SK-N-SH (cell line): ENCODE results near the gene NR3C1. TPM values are rescaled to one million over a fixed set of nuclear protein-coding genes. Genes with fewer than 3 reads are reported as not detected.
"Not testable (repeated sequence)": the region's sequence is repeated elsewhere in the genome, so short reads cannot be mapped to it uniquely, and the experiment has no call there.

Source experiments
- CTCF ChIA-PET: fragments of 300-600, 350-600 bp; formaldehyde crosslinking; extraction: SDS; loops from one replicate; lab custom pipeline; 2021; lab: Yijun Ruan, JAX
- POLR2A ChIA-PET: fragments of 350-600 bp; sonication (Branson Sonifier 250); formaldehyde crosslinking; extraction: SDS; loops from one replicate; lab custom pipeline; 2020; ENCODE audit warnings: antibody characterized with exemption, inconsistent platforms; lab: Yijun Ruan, JAX
- DNase-seq: peaks from one replicate; pipeline ENCODE4 v3.0.0; 2012
- H2AFZ ChIP-seq: fragments of 200-600 bp; sonication (generic); 2 replicates; pipeline ENCODE4 v1.8.1; 2016; ENCODE audit warnings: antibody characterized with exemption, mild to moderate bottlenecking, low read depth
- H3F3A ChIP-seq: fragments of 200-600 bp; sonication (generic); replicated peaks from 2 replicates; pipeline ENCODE3; 2016; ENCODE audit warnings: antibody characterized with exemption, mild to moderate bottlenecking; ENCODE audit not compliant: insufficient read depth
- H3K27ac ChIP-seq, 2 experiments: fragments of 200-500 bp in 1 of 2; fragments of 200-600 bp in 1 of 2; sonication (Bioruptor generic) in 1 of 2; sonication (generic), shearing (Covaris generic) in 1 of 2; 2 replicates each; pipeline versions ENCODE4 v1.5.1 to v1.6.1; 2014 to 2016; ENCODE audit warnings: low read depth in 2 of 2, inconsistent platforms in 1 of 2, low read length in 1 of 2, mild to moderate bottlenecking in 1 of 2, mixed read lengths in 1 of 2
- H3K27me3 ChIP-seq: fragments of 200-600 bp; sonication (generic), shearing (Covaris generic); 2 replicates; pipeline ENCODE4 v1.6.1; 2016; ENCODE audit warnings: mixed run types; ENCODE audit not compliant: insufficient read depth
- H3K36me3 ChIP-seq, 2 experiments: fragments of 200-500 bp in 1 of 2; fragments of 200-600 bp in 1 of 2; sonication (Bioruptor generic) in 1 of 2; sonication (generic) in 1 of 2; replicated peaks in 1 of 2; 2 replicates each; pipeline versions ENCODE3 to v1.5.1; 2014 to 2016; ENCODE audit warnings: low read length in 1 of 2, mild to moderate bottlenecking in 1 of 2; ENCODE audit not compliant: insufficient read depth in 2 of 2, control insufficient read depth in 1 of 2
- H3K4me1 ChIP-seq, 2 experiments: fragments of 200-500 bp in 1 of 2; fragments of 200-600 bp in 1 of 2; sonication (Bioruptor generic) in 1 of 2; sonication (generic), shearing (Covaris generic) in 1 of 2; 2 replicates each; pipeline versions ENCODE4 v1.5.1 to v1.6.1; 2014 to 2016; ENCODE audit warnings: low read depth in 1 of 2, low read length in 1 of 2, mixed run types in 1 of 2; ENCODE audit not compliant: insufficient read depth in 2 of 2, control insufficient read depth in 1 of 2
- H3K4me2 ChIP-seq: fragments of 200-600 bp; sonication (generic), shearing (Covaris generic); 2 replicates; pipeline ENCODE4 v1.6.1; 2017; ENCODE audit warnings: mixed run types
- H3K4me3 ChIP-seq, 2 experiments: fragments of 200-500 bp in 1 of 2; fragments of 200-600 bp in 1 of 2; sonication (Bioruptor generic) in 1 of 2; sonication (generic), shearing (Covaris generic) in 1 of 2; 2 replicates each; pipeline versions ENCODE4 v1.5.1 to v1.8.1; 2014 to 2016; ENCODE audit warnings: low read depth in 2 of 2, inconsistent platforms in 1 of 2, low read length in 1 of 2, mild to moderate bottlenecking in 1 of 2, mixed read lengths in 1 of 2, moderate library complexity in 1 of 2
- H3K79me2 ChIP-seq: fragments of 200-600 bp; sonication (generic); 2 replicates; pipeline ENCODE4 v1.8.1; 2017; ENCODE audit warnings: mild to moderate bottlenecking; ENCODE audit not compliant: insufficient read depth
- H3K9ac ChIP-seq: fragments of 200-600 bp; sonication (generic); 2 replicates; pipeline ENCODE4 v1.6.1; 2017; ENCODE audit warnings: mixed run types
- H3K9me2 ChIP-seq: fragments of 200-600 bp; sonication (generic); 2 replicates; pipeline ENCODE4 v1.6.1; 2017; ENCODE audit warnings: mixed run types
- H3K9me3 ChIP-seq: fragments of 200-600 bp; sonication (generic); 2 replicates; pipeline ENCODE4 v1.6.1; 2017; ENCODE audit warnings: mixed run types, mild to moderate bottlenecking, moderate library complexity
- H4K20me1 ChIP-seq: fragments of 200-600 bp; sonication (generic); 2 replicates; pipeline ENCODE4 v1.6.1; 2017; ENCODE audit warnings: mild to moderate bottlenecking, mixed run types; ENCODE audit not compliant: insufficient read depth
- GABPA ChIP-seq: IDR thresholded peaks from 2 replicates; pipeline ENCODE4 v1.4.0; 2012; ENCODE audit warnings: low read depth, mild to moderate bottlenecking
- JUND ChIP-seq: IDR thresholded peaks from 2 replicates; pipeline ENCODE4 v1.4.0; 2012
- MEF2A ChIP-seq: IDR thresholded peaks from 2 replicates; pipeline ENCODE4 v1.4.0; 2012; ENCODE audit warnings: low read depth, borderline replicate concordance
- MXI1 ChIP-seq: IDR thresholded peaks from 2 replicates; pipeline ENCODE4 v1.6.1; 2012; ENCODE audit warnings: mild to moderate bottlenecking, low read depth, low read length, improper control_type of control experiment
- POLR2AphosphoS5 ChIP-seq: IDR thresholded peaks from 2 replicates; pipeline ENCODE4 v1.6.1; 2012; ENCODE audit warnings: low read depth, low read length
- RXRA ChIP-seq: IDR thresholded peaks from 2 replicates; pipeline ENCODE4 v1.4.0; 2012; ENCODE audit warnings: low read depth, mild to moderate bottlenecking, borderline replicate concordance
- TCF12 ChIP-seq: IDR thresholded peaks from 2 replicates; pipeline ENCODE4 v1.4.0; 2012
- YY1 ChIP-seq: IDR thresholded peaks from 2 replicates; pipeline ENCODE4 v1.4.0; 2012; ENCODE audit warnings: low read depth, mild to moderate bottlenecking
- WGBS: methylation state at CpG from one replicate; pipeline ENCODE4 v1.1.6; 2017; ENCODE audit warnings: low lambda C conversion rate; 5-methylcytosine and 5-hydroxymethylcytosine counted together
- polyA plus RNA-seq, 3 experiments: library from polyadenylated mRNA; depleted of rRNA; stranded (reverse); fragments of >200 nt; gene quantifications; 2 replicates each; pipeline ENCODE4 v1.2.3, GENCODE V29; 2012
- TF ChIP-seq, protein P1 (sequence below): IDR thresholded peaks from 2 replicates; pipeline ENCODE4; 2012
- TF ChIP-seq, protein P2 (sequence below): IDR thresholded peaks from 2 replicates; pipeline ENCODE4 v1.6.1; 2012; ENCODE audit warnings: mild to moderate bottlenecking, low read depth, low read length, moderate library complexity
- TF ChIP-seq, protein P3 (sequence below): fragments of 200-600 bp; sonication (generic); IDR thresholded peaks from 2 replicates; pipeline ENCODE4 v1.6.1; 2017; ENCODE audit warnings: antibody characterized with exemption, mild to moderate bottlenecking, moderate library complexity
- TF ChIP-seq, protein P4 (sequence below): fragments of 150-350 bp; IDR thresholded peaks from 2 replicates; pipeline ENCODE4 v1.6.1; 2016; ENCODE audit warnings: mild to moderate bottlenecking, low read depth, low read length
- TF ChIP-seq, protein P5 (sequence below): IDR thresholded peaks from 2 replicates; pipeline ENCODE4 v1.4.0; 2012; ENCODE audit warnings: low read depth

NR3C1 gene
- polyA plus RNA-seq, 1 of the 3 experiments (the other 2 are of a cell fraction): 7.1 TPM

DNA sequence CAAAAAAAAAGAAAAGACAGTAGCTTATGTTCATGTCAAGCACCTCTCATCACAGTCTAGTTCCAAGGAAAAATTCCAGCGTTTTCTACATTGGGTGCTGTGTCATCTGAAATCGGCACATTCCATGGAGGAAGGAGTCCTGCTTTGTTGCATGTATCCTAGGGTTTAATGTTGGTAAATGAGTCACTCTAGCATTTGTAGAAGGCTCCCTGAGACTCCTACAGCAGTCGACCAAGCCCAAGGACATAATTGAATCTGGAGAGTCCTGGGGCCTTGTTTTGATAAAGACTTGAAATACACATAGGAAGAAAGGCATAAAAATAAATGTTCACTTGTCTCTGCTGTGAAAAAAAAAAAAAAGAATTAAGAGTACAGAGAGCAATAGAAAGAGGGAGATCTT lies 69.1 kb downstream of the NR3C1 start:
- Histone ChIP-seq H3K79me2 (peaks cover 69% of the 10 kb centered on the region), H3K36me3 (peaks cover 0 to 16% of the 10 kb centered on the region in 2 experiments)
- H2AFZ ChIP-seq, H3K27ac ChIP-seq, DNase-seq, H3K9me2 ChIP-seq, CTCF ChIA-PET, H3K9me3 ChIP-seq, H3K4me3 ChIP-seq, H3K4me2 ChIP-seq, H3K27me3 ChIP-seq, H3F3A ChIP-seq, H3K9ac ChIP-seq, H4K20me1 ChIP-seq, H3K4me1 ChIP-seq, POLR2A ChIA-PET: not testable (repeated sequence)
- WGBS: 64% methylated on average over 3 of the region's 3 CpGs

DNA sequence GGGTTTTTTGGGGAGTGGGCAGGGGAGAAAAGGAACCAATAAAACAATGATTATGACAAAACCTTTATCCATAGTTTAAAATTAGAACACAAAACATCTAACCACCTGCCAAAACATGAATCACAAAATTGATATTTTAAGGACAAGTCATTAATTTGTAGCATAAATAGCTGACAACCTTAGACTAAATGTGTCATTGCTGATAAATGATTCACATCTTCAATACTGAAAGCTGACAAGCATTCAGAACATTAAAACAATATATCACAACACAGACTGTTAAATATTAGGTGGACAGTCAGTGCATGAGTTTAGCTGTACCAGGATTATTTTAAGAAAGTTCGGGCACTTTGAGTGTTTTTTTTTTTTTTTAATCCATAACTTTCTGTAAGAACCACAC lies 71.5 kb downstream of the NR3C1 start:
- peaks cover 11% of the 10 kb centered on the region for H4K20me1 ChIP-seq
- no peak overlapping the region for H3K4me3 ChIP-seq
- no peak overlapping the region for H2AFZ ChIP-seq
- CTCF ChIA-PET: interaction anchor here (0.7 kb wide), 1 partner anchor 318 kb away, joined by 3 read pairs; no protein-coding TSS in a partner anchor
- no peak overlapping the region for H3K27ac ChIP-seq
- H3K9me3 ChIP-seq: no peaks in the 10 kb centered on the region
- no peaks in the 10 kb centered on the region for H3K27me3 ChIP-seq
- peaks cover 73% of the 10 kb centered on the region for H3K79me2 ChIP-seq
- POLR2A ChIA-PET: no interaction called here
- no peaks in the 10 kb centered on the region for H3K9me2 ChIP-seq
- 0 out of 4 replicates have a peak, but pooled peaks cover 0 to 8% of the 10 kb centered on the region in 2 experiments for H3K4me1 ChIP-seq
- DNase-seq: no peak
- H3F3A ChIP-seq: no peaks in the 10 kb centered on the region
- H3K4me2 ChIP-seq: no peak overlapping the region
- TF ChIP-seq JUND (0 out of 2 replicates have a peak, but pooled peaks have one; percentile 8), MXI1 (no peak)
- TF ChIP-seq, protein P1, sequence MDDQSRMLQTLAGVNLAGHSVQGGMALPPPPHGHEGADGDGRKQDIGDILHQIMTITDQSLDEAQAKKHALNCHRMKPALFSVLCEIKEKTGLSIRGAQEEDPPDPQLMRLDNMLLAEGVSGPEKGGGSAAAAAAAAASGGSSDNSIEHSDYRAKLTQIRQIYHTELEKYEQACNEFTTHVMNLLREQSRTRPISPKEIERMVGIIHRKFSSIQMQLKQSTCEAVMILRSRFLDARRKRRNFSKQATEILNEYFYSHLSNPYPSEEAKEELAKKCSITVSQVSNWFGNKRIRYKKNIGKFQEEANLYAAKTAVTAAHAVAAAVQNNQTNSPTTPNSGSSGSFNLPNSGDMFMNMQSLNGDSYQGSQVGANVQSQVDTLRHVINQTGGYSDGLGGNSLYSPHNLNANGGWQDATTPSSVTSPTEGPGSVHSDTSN: peak; percentile 69
- WGBS: 92% methylated on average over 1 of the region's 1 CpG
- no peak overlapping the region for H3K9ac ChIP-seq
- H3K36me3 ChIP-seq: peaks cover 0 to 4% of the 10 kb centered on the region in 2 experiments

DNA sequence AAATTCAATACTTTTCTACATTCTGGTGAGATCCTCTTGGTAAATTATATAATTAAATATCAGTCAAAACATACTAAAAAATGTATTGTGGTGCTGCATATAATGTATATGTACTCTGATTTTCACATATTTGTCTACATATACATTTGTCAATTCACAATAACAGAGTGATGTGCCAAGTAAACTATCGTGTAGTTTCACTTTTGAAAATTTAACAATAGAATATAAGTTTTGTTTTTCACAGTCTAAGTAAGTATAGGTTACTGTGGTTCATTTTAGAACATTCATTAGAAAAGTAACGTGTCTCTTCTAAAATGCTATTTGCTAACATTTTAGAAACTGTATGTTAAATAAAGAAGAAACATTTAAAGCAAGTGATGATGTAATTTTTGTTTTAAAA lies 73.6 kb downstream of the NR3C1 start:
- H2AFZ ChIP-seq: no peak overlapping the region
- no peaks in the 10 kb centered on the region for H3K9me3 ChIP-seq
- no peaks in the 10 kb centered on the region for H3K9me2 ChIP-seq
- H3K79me2 ChIP-seq: peaks cover 77% of the 10 kb centered on the region
- WGBS: 91% methylated on average over 2 of the region's 2 CpGs
- CTCF ChIA-PET: no interaction called here
- H4K20me1 ChIP-seq: peaks cover 12% of the 10 kb centered on the region
- peaks cover 0 to 4% of the 10 kb centered on the region in 2 experiments for H3K36me3 ChIP-seq
- H3K4me3 ChIP-seq: no peak overlapping the region
- no peaks in the 10 kb centered on the region for H3F3A ChIP-seq
- no peak for DNase-seq
- no peak overlapping the region for H3K9ac ChIP-seq
- no peaks in the 10 kb centered on the region for H3K27me3 ChIP-seq
- H3K27ac ChIP-seq: no peak overlapping the region
- POLR2A ChIA-PET: no interaction called here
- no peak overlapping the region for H3K4me2 ChIP-seq
- 0 out of 4 replicates have a peak, but pooled peaks cover 0 to 8% of the 10 kb centered on the region in 2 experiments for H3K4me1 ChIP-seq
- TF ChIP-seq, protein P2, sequence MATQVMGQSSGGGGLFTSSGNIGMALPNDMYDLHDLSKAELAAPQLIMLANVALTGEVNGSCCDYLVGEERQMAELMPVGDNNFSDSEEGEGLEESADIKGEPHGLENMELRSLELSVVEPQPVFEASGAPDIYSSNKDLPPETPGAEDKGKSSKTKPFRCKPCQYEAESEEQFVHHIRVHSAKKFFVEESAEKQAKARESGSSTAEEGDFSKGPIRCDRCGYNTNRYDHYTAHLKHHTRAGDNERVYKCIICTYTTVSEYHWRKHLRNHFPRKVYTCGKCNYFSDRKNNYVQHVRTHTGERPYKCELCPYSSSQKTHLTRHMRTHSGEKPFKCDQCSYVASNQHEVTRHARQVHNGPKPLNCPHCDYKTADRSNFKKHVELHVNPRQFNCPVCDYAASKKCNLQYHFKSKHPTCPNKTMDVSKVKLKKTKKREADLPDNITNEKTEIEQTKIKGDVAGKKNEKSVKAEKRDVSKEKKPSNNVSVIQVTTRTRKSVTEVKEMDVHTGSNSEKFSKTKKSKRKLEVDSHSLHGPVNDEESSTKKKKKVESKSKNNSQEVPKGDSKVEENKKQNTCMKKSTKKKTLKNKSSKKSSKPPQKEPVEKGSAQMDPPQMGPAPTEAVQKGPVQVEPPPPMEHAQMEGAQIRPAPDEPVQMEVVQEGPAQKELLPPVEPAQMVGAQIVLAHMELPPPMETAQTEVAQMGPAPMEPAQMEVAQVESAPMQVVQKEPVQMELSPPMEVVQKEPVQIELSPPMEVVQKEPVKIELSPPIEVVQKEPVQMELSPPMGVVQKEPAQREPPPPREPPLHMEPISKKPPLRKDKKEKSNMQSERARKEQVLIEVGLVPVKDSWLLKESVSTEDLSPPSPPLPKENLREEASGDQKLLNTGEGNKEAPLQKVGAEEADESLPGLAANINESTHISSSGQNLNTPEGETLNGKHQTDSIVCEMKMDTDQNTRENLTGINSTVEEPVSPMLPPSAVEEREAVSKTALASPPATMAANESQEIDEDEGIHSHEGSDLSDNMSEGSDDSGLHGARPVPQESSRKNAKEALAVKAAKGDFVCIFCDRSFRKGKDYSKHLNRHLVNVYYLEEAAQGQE: no peak
- TF ChIP-seq RXRA: no peak
- TF ChIP-seq, protein P1: no peak
- TF ChIP-seq POLR2AphosphoS5: no peak
- TF ChIP-seq TCF12: no peak
- TF ChIP-seq, protein P3, sequence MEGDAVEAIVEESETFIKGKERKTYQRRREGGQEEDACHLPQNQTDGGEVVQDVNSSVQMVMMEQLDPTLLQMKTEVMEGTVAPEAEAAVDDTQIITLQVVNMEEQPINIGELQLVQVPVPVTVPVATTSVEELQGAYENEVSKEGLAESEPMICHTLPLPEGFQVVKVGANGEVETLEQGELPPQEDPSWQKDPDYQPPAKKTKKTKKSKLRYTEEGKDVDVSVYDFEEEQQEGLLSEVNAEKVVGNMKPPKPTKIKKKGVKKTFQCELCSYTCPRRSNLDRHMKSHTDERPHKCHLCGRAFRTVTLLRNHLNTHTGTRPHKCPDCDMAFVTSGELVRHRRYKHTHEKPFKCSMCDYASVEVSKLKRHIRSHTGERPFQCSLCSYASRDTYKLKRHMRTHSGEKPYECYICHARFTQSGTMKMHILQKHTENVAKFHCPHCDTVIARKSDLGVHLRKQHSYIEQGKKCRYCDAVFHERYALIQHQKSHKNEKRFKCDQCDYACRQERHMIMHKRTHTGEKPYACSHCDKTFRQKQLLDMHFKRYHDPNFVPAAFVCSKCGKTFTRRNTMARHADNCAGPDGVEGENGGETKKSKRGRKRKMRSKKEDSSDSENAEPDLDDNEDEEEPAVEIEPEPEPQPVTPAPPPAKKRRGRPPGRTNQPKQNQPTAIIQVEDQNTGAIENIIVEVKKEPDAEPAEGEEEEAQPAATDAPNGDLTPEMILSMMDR: no peak
- no peak for TF ChIP-seq YY1
- TF ChIP-seq GABPA: no peak
- TF ChIP-seq MEF2A: no peak
- TF ChIP-seq, protein P4, sequence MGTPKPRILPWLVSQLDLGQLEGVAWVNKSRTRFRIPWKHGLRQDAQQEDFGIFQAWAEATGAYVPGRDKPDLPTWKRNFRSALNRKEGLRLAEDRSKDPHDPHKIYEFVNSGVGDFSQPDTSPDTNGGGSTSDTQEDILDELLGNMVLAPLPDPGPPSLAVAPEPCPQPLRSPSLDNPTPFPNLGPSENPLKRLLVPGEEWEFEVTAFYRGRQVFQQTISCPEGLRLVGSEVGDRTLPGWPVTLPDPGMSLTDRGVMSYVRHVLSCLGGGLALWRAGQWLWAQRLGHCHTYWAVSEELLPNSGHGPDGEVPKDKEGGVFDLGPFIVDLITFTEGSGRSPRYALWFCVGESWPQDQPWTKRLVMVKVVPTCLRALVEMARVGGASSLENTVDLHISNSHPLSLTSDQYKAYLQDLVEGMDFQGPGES: no peak
- TF ChIP-seq, protein P5, sequence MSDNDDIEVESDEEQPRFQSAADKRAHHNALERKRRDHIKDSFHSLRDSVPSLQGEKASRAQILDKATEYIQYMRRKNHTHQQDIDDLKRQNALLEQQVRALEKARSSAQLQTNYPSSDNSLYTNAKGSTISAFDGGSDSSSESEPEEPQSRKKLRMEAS: no peak
